H9 (cell line): ENCODE measurements around the gene DAAM1. TPM values are rescaled to one million over a fixed set of nuclear protein-coding genes. Genes with fewer than 3 reads are reported as not detected.

ENCODE experiments used
- DNase-seq: peaks from one replicate; pipeline ENCODE4 v3.0.0-alpha.2; 2017
- H2AFZ ChIP-seq: one replicate; pipeline ENCODE4 v1.6.1; 2013; ENCODE audit warnings: mild to moderate bottlenecking, low read length, control low read depth, moderate library complexity
- H2AK5ac ChIP-seq: 2 replicates; pipeline ENCODE4 v1.6.1; 2013; ENCODE audit warnings: low read length, control low read depth, mixed read lengths; ENCODE audit not compliant: insufficient read length
- H2BK120ac ChIP-seq: one replicate; pipeline ENCODE4 v1.6.1; 2013; ENCODE audit warnings: low read depth, mild to moderate bottlenecking, low read length, control low read depth, inconsistent platforms; ENCODE audit not compliant: poor library complexity, severe bottlenecking
- H2BK12ac ChIP-seq: 2 replicates; pipeline ENCODE4 v1.6.1; 2013; ENCODE audit warnings: low read length, control low read depth, mixed read lengths, low read depth; ENCODE audit not compliant: insufficient read length
- H2BK15ac ChIP-seq: 2 replicates; pipeline ENCODE4 v1.6.1; 2013; ENCODE audit warnings: low read depth, low read length, control low read depth
- H2BK20ac ChIP-seq: one replicate; pipeline ENCODE4 v1.6.1; 2013; ENCODE audit warnings: low read depth, mild to moderate bottlenecking, low read length, control low read depth, inconsistent platforms; ENCODE audit not compliant: poor library complexity, severe bottlenecking
- H2BK5ac ChIP-seq: 2 replicates; pipeline ENCODE4 v1.6.1; 2013; ENCODE audit warnings: low read length, control low read depth, mixed read lengths; ENCODE audit not compliant: insufficient read length
- H3K14ac ChIP-seq: 2 replicates; pipeline ENCODE4 v1.6.1; 2013; ENCODE audit warnings: low read length, control low read depth; ENCODE audit not compliant: insufficient read depth
- H3K18ac ChIP-seq: 2 replicates; pipeline ENCODE4 v1.6.1; 2013; ENCODE audit warnings: low read depth, mild to moderate bottlenecking, mixed read lengths, low read length, control low read depth; ENCODE audit not compliant: insufficient read length
- H3K23ac ChIP-seq: 2 replicates; pipeline ENCODE4 v1.6.1; 2013; ENCODE audit warnings: low read length, control low read depth, mixed read lengths, low read depth; ENCODE audit not compliant: insufficient read length
- H3K23me2 ChIP-seq: 2 replicates; pipeline ENCODE4 v1.6.1; 2013; ENCODE audit warnings: low read depth, mild to moderate bottlenecking, mixed read lengths, low read length, control low read depth; ENCODE audit not compliant: insufficient read length, poor library complexity, severe bottlenecking
- H3K27ac ChIP-seq: 2 replicates; pipeline ENCODE4 v1.5.1; 2013; ENCODE audit warnings: low read length, control low read depth, mixed read lengths, low read depth; ENCODE audit not compliant: insufficient read length
- H3K27me3 ChIP-seq: 2 replicates; pipeline ENCODE4 v1.6.1; 2013; ENCODE audit warnings: low read length, control low read depth, inconsistent platforms; ENCODE audit not compliant: insufficient read depth
- H3K4ac ChIP-seq: 2 replicates; pipeline ENCODE4 v1.6.1; 2013; ENCODE audit warnings: low read depth, mild to moderate bottlenecking, control low read depth, inconsistent platforms, low read length, moderate library complexity
- H3K4me1 ChIP-seq: 2 replicates; pipeline ENCODE4 v1.6.1; 2013; ENCODE audit warnings: low read length, control low read depth, inconsistent platforms; ENCODE audit not compliant: insufficient read depth
- H3K4me2 ChIP-seq: 2 replicates; pipeline ENCODE4 v1.6.1; 2013; ENCODE audit warnings: low read length, control low read depth, mixed read lengths; ENCODE audit not compliant: insufficient read length, insufficient read depth
- H3K56ac ChIP-seq: 2 replicates; pipeline ENCODE4 v1.6.1; 2013; ENCODE audit warnings: low read depth, mild to moderate bottlenecking, mixed read lengths, low read length, control low read depth; ENCODE audit not compliant: insufficient read length
- H3K79me1 ChIP-seq: 2 replicates; pipeline ENCODE4 v1.6.1; 2013; ENCODE audit warnings: low read depth, mild to moderate bottlenecking, moderate library complexity, low read length, control low read depth, inconsistent platforms; ENCODE audit not compliant: insufficient read depth, poor library complexity, severe bottlenecking
- H3K79me2 ChIP-seq: 2 replicates; pipeline ENCODE4 v1.6.1; 2013; ENCODE audit warnings: low read length, control low read depth, inconsistent platforms; ENCODE audit not compliant: insufficient read depth
- H3K9ac ChIP-seq: 2 replicates; pipeline ENCODE4 v1.6.1; 2013; ENCODE audit warnings: low read length, control low read depth, mixed read lengths; ENCODE audit not compliant: insufficient read length; ENCODE audit errors: extremely low read depth
- H3K9me3 ChIP-seq: one replicate; pipeline ENCODE4 v1.6.1; 2013; ENCODE audit warnings: low read depth, low read length, inconsistent platforms; ENCODE audit not compliant: control insufficient read depth
- H3T11ph ChIP-seq: one replicate; pipeline ENCODE4 v1.6.1; 2013; ENCODE audit warnings: mild to moderate bottlenecking, low read length, control low read depth, inconsistent platforms
- H4K20me1 ChIP-seq: one replicate; pipeline ENCODE4 v1.6.1; 2013; ENCODE audit not compliant: control insufficient read depth, insufficient read length, insufficient read depth
- H4K5ac ChIP-seq: 2 replicates; pipeline ENCODE4 v1.6.1; 2013; ENCODE audit warnings: low read depth, mild to moderate bottlenecking, mixed read lengths, low read length, control low read depth; ENCODE audit not compliant: insufficient read length
- H4K8ac ChIP-seq: replicated peaks from 2 replicates; pipeline ENCODE4 v1.6.1; 2013; ENCODE audit warnings: low read length, control low read depth, mixed read lengths, low read depth; ENCODE audit not compliant: insufficient read length
- H4K91ac ChIP-seq: 2 replicates; pipeline ENCODE4 v1.6.1; 2013; ENCODE audit warnings: low read depth, mild to moderate bottlenecking, moderate library complexity, mixed read lengths, low read length, control low read depth; ENCODE audit not compliant: insufficient read length
- H3K27ac Mint-ChIP-seq, 3 experiments: 2 replicates in 2 of 3; 3 replicates in 1 of 3; pipeline ENCODE4 v1.8.0; 2020 to 2021; ENCODE audit warnings: mixed read lengths in 3 of 3, mild to moderate bottlenecking in 1 of 3, moderate library complexity in 1 of 3
- H3K27me3 Mint-ChIP-seq: 2 replicates; pipeline ENCODE4 v1.8.0; 2021; ENCODE audit warnings: low read depth, mild to moderate bottlenecking, moderate library complexity, mixed read lengths
- H3K36me3 Mint-ChIP-seq, 3 experiments: 2 replicates in 2 of 3; 3 replicates in 1 of 3; pipeline ENCODE4 v1.8.0; 2020 to 2021; ENCODE audit warnings: low read depth in 3 of 3, mixed read lengths in 3 of 3; ENCODE audit not compliant: insufficient read depth in 1 of 3
- H3K4me1 Mint-ChIP-seq, 2 experiments: 2 replicates each; pipeline ENCODE4 v1.8.0; 2020; ENCODE audit warnings: mixed read lengths in 2 of 2
- H3K4me3 Mint-ChIP-seq, 2 experiments: 2 replicates in 1 of 2; 3 replicates in 1 of 2; pipeline ENCODE4 v1.8.0; 2020 to 2021; ENCODE audit warnings: mild to moderate bottlenecking in 2 of 2, mixed read lengths in 2 of 2, moderate library complexity in 1 of 2
- H3K9me3 Mint-ChIP-seq, 2 experiments: 2 replicates in 1 of 2; 3 replicates in 1 of 2; pipeline ENCODE4 v1.8.0; 2020; ENCODE audit warnings: mild to moderate bottlenecking in 2 of 2, mixed read lengths in 2 of 2, moderate library complexity in 1 of 2
- CTCF ChIP-seq: fragments of 200-600 bp; sonication (generic); conservative IDR thresholded peaks from 3 replicates; pipeline ENCODE4 v1.8.0; 2021; ENCODE audit warnings: antibody characterized with exemption, mild to moderate bottlenecking
- WGBS: extraction: QIAGEN DNeasy Blood & Tissue Kit; methylation state at CpG from one replicate; pipeline ENCODE4 v1.1.7; 2013; ENCODE audit warnings: missing lambda C conversion rate, low lambda C conversion rate, mixed read lengths; ENCODE audit not compliant: insufficient read length; ENCODE audit errors: extremely low coverage; 5-methylcytosine and 5-hydroxymethylcytosine counted together
- total RNA-seq: library from RNA; stranded (reverse); gene quantifications from 2 replicates; pipeline ENCODE4 v1.2.1, GENCODE V29; 2021

The DAAM1 gene
- total RNA-seq, 1 experiment from 2014 or later, result 19.5 TPM

- Histone ChIP-seq H3K56ac (no peak overlapping the region), H4K91ac (no peak overlapping the region), H3T11ph (no peak overlapping the region), H3K9me3 (no peaks in the 10 kb centered on the region), H2BK15ac (no peak overlapping the region), H4K20me1 (no peaks in the 10 kb centered on the region), H2AFZ (no peak overlapping the region), H2BK12ac (no peak overlapping the region), H3K23ac (no peak overlapping the region), H4K5ac (no peak overlapping the region), H3K27me3 (no peaks in the 10 kb centered on the region), H2BK20ac (no peak overlapping the region), H3K4ac (no peak overlapping the region), H3K9ac (no peak overlapping the region), H3K79me2 (no peaks in the 10 kb centered on the region), H3K4me1 (peaks cover 25% of the 10 kb centered on the region; the same call in 1 of the 2 replicates), H3K27ac (no peak overlapping the region), H2AK5ac (no peak overlapping the region), H3K14ac (no peak overlapping the region), H3K79me1 (no peaks in the 10 kb centered on the region), H3K23me2 (no peaks in the 10 kb centered on the region), H3K18ac (no peak overlapping the region), H2BK120ac (no peak overlapping the region), H2BK5ac (no peak overlapping the region), H4K8ac (no peak overlapping the region), H3K4me2 (no peak overlapping the region)
- Mint-ChIP-seq H3K27ac (no peak overlapping the region), H3K9me3 (no peaks in the 10 kb centered on the region), H3K4me1 (peaks cover 52 to 57% of the 10 kb centered on the region in 2 experiments), H3K36me3 (0 out of 7 replicates have a peak, but pooled peaks cover 0 to 1% (median 0%) of the 10 kb centered on the region in 3 experiments), H3K27me3 (no peaks in the 10 kb centered on the region), H3K4me3 (no peak overlapping the region)
- WGBS, result no CpG with 5 or more reads among the region's 4 CpGs
- no peak for DNase-seq
- no peak for TF ChIP-seq CTCF
Measured at GRCh38 chr14:59341858-59342477, 153.5 kb downstream of the DAAM1 start.
